ENCODE results near the gene DUSP12. TPM values are rescaled to one million over a fixed set of nuclear protein-coding genes. Genes with fewer than 3 reads are reported as not detected.
"Not testable (repeated sequence)": the region's sequence is repeated elsewhere in the genome, so short reads cannot be mapped to it uniquely, and the experiment has no call there.

Gene DUSP12
- total RNA-seq, 2 donors from 2014 or later, result 33.0 to 41.1 TPM

DNA sequence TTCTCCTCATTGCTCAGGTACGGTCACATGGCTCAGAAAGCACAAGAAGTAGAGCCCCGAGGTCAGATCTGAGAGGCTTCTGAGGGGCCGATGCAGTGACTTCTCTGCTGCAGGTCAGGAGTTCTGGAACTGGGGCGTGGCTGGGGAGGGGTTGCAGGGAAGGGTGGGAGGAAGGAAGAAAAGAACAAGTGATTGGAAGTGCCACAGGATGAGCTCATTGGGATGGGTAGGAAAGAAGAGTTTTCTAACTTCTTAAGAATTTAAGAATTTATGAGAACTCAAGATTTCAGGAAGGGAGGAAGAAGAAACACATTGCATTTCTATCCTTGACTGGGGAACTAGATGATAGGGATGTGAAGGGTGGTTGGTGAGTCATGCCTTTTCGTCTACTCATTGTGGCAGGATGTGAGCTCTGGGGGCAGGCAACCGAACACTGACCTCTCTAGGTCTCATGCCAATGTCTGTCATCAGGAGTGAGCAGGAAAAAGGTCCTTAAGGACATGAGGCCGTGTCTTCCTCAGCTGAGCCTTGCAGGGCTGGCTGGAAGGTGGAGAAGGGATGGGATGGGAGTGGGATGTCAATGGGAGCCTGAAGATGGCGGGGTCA is 27.7 kb upstream of the DUSP12 start:
- Mint-ChIP-seq H3K27me3 (ENCODE audit: low read depth) (peaks cover 58% of the 10 kb centered on the region), H3K4me3 (no peak overlapping the region), H3K27ac (no peak overlapping the region), H3K4me1 (ENCODE audit: low read depth) (peaks cover 42% of the 10 kb centered on the region), H3K9me3 (no peaks in the 10 kb centered on the region), H3K36me3 (ENCODE audit: insufficient read depth in 2 of 2) (peaks cover 0 to 2% of the 10 kb centered on the region in 2 donors)
- DNase-seq, result peak in 1 of 2 donors; percentile 22
- peak in 1 of 2 donors; percentile 26 for ATAC-seq (replicated peaks in 1 of 2)

DNA sequence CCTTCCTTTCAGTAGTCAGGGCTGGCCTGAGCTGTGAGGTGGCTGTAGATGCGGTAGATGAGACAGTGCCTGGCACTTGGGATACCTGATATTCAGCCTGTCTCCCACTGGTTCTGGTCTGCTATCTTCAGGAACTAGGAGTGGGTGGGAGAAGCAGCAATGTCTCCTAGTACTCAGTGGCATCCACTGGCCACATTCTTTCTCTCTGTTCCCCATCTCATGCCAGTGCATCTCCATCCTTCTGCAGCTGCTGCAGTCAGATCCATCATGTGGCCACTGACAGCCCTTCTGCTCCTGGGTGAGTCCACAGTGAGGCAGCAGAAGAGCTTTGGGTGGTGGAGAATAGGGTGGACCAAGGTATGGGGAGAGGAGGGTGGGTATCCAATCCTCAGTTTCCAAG is 27.2 kb upstream of the DUSP12 start:
- Mint-ChIP-seq H3K4me3 (no peak overlapping the region), H3K9me3 (no peaks in the 10 kb centered on the region), H3K4me1 (ENCODE audit: low read depth) (peaks cover 43% of the 10 kb centered on the region), H3K27me3 (ENCODE audit: low read depth) (peaks cover 52% of the 10 kb centered on the region), H3K36me3 (ENCODE audit: insufficient read depth in 2 of 2) (peaks cover 0 to 2% of the 10 kb centered on the region in 2 donors), H3K27ac (no peak overlapping the region)
- no peak for ATAC-seq (replicated peaks in 1 of 2)
- DNase-seq, result no peak

DNA sequence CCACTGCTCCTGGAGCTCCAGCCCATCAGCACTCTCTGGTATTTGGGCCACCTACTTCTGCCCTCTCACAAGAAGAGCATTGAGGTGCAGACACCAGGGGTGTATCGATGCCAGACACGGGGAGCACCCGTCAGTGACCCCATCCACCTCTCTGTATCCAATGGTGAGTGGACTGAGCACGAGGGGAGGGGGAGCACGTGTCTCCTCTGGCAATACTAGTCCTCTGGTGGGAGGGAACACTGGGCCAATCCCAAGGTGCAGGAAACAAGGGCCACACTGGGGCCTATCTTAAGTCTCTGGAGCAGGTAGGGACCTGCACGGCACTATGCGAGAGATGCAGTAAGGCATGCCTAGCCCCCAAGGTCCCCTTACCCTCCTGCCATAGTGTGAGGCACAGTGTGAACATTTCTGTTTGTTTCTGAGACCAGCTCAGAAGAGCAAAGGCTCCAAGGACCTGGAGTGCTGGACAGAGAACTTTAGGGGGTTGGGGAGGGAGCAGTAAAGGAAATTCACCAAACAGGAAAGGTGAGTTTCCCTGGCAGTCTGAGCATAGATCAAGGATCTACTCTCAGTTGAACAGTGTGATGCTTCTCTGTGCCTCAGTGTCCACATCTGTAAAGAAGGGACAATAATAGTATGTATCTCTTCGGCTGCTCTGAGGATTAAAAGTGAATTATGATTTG is 26.0 kb upstream of the DUSP12 start:
- Mint-ChIP-seq H3K27ac (no peak overlapping the region), H3K9me3 (no peaks in the 10 kb centered on the region), H3K4me1 (ENCODE audit: low read depth) (peaks cover 53% of the 10 kb centered on the region), H3K4me3 (no peak overlapping the region), H3K27me3 (ENCODE audit: low read depth) (peaks cover 53% of the 10 kb centered on the region), H3K36me3 (ENCODE audit: insufficient read depth in 2 of 2) (peaks cover 2% of the 10 kb centered on the region in 2 donors)
- DNase-seq, result no peak
- ATAC-seq (replicated peaks in 1 of 2), result no peak

DNA sequence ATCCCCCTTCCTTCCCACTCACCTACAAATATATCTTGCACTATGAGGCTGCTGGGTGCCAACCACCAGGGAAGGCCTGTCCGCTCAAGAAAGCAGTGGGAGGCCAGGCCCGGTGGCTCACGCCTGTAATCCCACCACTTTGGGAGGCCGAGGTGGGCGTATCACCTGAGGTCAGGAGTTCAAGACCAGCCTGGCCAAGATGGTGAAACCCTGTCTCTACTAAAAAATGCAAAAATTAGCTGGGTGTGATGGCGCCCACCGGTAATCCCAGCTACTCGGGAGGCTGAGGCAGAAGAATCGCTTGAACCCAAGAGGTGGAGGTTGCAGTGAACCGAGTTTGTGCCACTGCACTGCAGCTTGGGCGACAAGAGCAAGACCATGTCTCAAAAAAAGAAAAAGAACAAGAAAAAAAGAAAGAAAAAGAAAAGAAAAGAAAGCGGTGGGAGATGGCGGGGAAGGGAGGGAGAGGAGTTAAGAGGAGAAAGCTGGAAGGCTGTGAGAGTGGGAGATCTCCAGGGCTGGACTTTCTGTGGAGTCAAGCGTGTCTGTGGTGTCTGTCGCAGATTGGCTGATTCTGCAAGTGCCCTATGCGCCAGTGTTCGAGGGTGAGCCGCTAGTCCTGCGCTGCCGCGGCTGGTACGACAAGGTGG is 24.2 kb upstream of the DUSP12 start:
- not testable (repeated sequence) for H3K27ac Mint-ChIP-seq

DNA sequence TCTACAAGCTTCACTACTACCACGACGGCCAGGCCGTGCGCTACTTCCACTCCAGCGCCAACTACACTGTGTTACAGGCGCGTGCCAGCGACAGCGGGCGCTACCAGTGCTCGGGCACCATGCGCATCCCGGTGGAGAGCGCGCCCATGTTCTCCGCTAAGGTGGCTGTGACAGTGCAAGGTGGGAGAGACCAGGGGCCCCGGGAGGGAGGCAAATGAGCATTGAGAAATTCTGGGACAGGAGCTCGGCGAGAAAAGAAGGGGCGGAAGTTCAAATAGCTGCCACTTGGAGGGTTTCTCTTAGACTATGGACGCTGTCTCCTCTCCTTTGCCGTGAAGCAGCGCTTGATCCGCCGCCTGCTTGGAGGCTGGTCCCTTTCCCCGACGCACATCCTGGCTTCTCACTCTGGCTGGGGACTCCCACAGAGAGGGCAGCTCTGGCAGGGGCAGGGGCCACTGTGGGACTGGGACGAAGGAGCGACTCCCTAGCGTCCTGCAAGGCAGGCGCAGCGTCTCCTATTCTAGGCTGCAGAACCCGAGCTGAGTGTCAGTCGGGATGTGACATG is 23.6 kb upstream of the DUSP12 start:
- Mint-ChIP-seq H3K4me1 (ENCODE audit: low read depth) (peaks cover 66% of the 10 kb centered on the region), H3K4me3 (peak overlapping the region; percentile 93 to 98), H3K27me3 (ENCODE audit: low read depth) (peaks cover 50% of the 10 kb centered on the region), H3K36me3 (ENCODE audit: insufficient read depth in 2 of 2) (peaks cover 2% of the 10 kb centered on the region in 2 donors), H3K9me3 (no peaks in the 10 kb centered on the region), H3K27ac (no peak overlapping the region)
- DNase-seq (peak; percentile 32 to 35), ATAC-seq (replicated peaks in 1 of 2) (peak; percentile 26 to 31)

More for the DNA sequence above, 24.2 kb upstream of the DUSP12 start:
- DNase-seq; H3K9me3 Mint-ChIP-seq; ATAC-seq (replicated peaks in 1 of 2); H3K36me3 Mint-ChIP-seq (ENCODE audit: insufficient read depth in 2 of 2): not testable (repeated sequence)
- peaks cover 48% of the 10 kb centered on the region for H3K27me3 Mint-ChIP-seq (ENCODE audit: low read depth)
- peaks cover 60% of the 10 kb centered on the region for H3K4me1 Mint-ChIP-seq (ENCODE audit: low read depth)
- peak overlapping the region; percentile 93 to 98 for H3K4me3 Mint-ChIP-seq

DNA sequence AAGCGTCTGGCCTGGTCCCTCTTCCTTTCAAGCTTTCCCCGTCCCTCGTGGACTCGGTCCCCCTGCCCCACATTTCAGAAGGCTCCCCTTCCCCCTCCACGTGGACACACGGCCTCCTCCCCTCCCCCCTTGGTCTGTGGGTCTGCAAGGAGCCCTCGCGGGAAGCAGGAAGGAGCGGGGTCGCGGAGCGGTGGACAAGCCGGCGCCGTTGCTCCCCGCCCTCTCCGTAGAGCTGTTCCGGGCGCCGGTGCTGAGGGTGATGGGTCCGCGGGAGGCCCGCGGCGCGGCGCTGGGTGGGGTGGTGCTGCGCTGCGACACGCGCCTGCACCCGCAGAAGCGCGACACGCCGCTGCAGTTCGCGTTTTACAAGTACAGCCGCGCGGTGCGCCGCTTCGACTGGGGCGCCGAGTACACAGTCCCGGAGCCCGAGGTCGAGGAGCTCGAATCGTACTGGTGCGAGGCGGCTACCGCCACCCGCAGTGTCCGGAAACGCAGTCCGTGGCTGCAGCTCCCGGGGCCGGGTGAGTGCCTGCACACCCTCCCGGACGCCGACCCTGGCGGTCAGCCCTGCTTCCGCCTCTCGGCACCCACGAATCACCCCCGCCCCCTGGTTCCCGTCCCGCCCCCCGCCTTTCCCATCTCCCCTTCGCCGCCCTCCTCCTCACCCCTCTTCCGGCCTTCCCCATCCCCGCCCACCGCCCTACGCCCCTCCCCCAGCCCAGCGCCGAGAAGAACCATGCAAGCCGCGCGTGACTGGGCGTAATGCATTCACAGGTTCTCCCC is 22.9 kb upstream of the DUSP12 start:
- peak overlapping the region; percentile 93 to 98 for H3K4me3 Mint-ChIP-seq
- peaks cover 68% of the 10 kb centered on the region for H3K4me1 Mint-ChIP-seq (ENCODE audit: low read depth)
- H3K36me3 Mint-ChIP-seq (ENCODE audit: insufficient read depth in 2 of 2), result peaks cover 2% of the 10 kb centered on the region in 2 donors
- no peak overlapping the region for H3K27ac Mint-ChIP-seq
- no peaks in the 10 kb centered on the region for H3K9me3 Mint-ChIP-seq
- DNase-seq (peak; percentile 59 to 67), ATAC-seq (replicated peaks in 1 of 2) (peak; percentile 50 to 62)
- peaks cover 57% of the 10 kb centered on the region for H3K27me3 Mint-ChIP-seq (ENCODE audit: low read depth)

DNA sequence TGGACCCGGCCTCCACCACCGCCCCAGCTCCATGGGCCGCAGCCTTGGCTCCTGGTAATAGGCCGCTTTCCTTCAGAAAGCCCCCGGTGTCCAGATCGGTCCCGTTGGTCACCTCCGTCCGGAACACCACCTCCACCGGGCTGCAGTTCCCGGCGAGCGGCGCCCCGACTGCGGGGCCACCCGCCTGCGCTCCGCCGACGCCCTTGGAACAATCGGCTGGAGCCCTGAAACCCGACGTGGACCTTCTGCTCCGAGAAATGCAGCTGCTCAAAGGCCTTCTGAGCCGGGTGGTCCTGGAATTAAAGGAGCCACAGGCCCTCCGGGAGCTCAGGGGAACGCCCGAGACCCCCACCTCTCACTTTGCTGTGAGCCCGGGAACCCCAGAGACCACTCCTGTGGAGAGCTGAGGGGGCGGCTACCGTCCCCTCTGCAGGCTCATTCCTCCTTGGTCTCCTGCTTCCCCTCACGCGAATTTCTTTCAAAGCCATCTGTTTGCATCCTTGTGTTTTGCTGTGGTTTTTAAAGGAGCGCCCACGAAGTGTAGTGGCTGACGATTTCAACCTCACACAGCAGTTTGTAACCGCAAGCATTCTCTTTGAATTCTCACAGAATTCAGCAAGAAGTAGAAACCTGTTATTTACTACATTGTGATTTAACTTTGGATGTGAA is 22.2 kb upstream of the DUSP12 start:
- peak overlapping the region; percentile 93 to 98 for H3K4me3 Mint-ChIP-seq
- H3K9me3 Mint-ChIP-seq, result no peaks in the 10 kb centered on the region
- peaks cover 56% of the 10 kb centered on the region for H3K27me3 Mint-ChIP-seq (ENCODE audit: low read depth)
- peaks cover 2% of the 10 kb centered on the region in 2 donors for H3K36me3 Mint-ChIP-seq (ENCODE audit: insufficient read depth in 2 of 2)
- DNase-seq, result peak; percentile 31 to 48
- ATAC-seq (replicated peaks in 1 of 2), result peak; percentile 31 to 38
- peak overlapping the region; percentile 88 for H3K27ac Mint-ChIP-seq
- peaks cover 63% of the 10 kb centered on the region for H3K4me1 Mint-ChIP-seq (ENCODE audit: low read depth)

DNA sequence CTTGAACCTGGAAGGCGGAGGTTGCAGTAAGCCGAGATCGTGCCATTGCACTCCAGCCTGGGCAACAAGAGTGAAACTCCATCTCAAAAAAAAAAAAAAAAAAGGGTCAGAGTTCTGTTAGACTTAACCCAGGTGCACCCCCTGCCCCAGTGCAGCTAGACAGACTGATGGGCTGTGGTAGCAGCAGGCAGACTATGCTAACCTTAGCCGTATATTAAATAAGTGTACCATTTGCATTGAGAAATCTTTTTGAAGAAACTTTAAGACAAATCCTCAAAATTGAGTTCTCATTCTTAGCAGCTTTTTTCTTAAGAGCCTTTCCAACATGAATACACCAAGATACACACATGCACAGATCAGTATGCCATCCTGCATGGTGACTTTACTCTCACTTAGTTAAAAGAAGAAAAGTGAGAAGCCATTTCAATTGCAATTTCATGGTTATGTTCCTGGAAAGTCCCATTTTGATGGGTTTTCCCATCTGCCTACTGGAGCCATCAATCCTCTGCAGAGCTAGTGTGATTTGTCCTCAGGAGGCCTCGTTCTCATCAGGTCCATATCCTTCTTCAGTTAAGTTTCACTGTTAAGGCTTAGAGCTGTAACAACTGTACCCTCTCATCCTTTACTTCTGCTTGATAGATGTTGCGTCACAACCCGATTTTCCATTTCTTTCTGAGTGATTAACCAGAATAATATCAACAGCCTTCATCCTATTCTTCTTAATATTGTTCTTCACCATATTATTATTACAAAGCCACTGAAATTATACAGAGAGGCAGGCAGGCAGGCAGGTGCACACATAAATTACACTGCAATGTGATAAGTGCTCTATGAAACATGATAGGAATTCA is 21.0 kb upstream of the DUSP12 start:
- Mint-ChIP-seq H3K27ac (no peak overlapping the region), H3K36me3 (ENCODE audit: insufficient read depth in 2 of 2) (peaks cover 2% of the 10 kb centered on the region in 2 donors), H3K27me3 (ENCODE audit: low read depth) (peaks cover 53% of the 10 kb centered on the region), H3K9me3 (no peaks in the 10 kb centered on the region), H3K4me3 (peak overlapping the region; percentile 17 to 93), H3K4me1 (ENCODE audit: low read depth) (peaks cover 61% of the 10 kb centered on the region)
- DNase-seq, result no peak
- no peak for ATAC-seq (replicated peaks in 1 of 2)

DNA sequence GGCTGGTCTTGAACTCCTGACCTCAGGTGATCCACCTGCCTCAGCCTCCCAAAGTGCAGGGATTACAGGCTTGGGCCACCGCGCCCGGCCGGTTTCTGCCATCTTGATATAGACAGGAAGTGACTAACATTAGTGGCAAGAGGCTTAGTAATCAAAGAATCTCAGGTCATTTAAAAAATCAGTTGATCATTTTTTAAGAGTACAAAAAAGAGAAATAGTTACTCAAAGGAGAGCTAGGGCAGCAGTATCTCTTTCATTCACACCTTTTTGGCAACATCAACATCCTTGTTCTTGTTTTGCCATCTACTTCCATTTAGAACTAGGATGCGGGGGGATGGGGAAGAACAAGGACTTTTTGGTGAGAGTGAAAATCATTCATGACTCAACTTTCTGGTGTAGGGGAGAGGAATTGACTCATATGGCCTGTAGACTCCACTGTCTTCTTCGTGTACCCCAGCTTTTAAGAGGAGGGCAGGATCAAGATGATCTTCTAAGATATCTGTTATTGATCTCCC is 19.5 kb upstream of the DUSP12 start:
- Mint-ChIP-seq H3K27me3 (ENCODE audit: low read depth) (peaks cover 38% of the 10 kb centered on the region), H3K4me1 (ENCODE audit: low read depth) (peaks cover 56% of the 10 kb centered on the region), H3K36me3 (ENCODE audit: insufficient read depth in 2 of 2) (peaks cover 2% of the 10 kb centered on the region in 2 donors), H3K4me3 (peak overlapping the region; percentile 57 to 65), H3K9me3 (no peaks in the 10 kb centered on the region), H3K27ac (peak overlapping the region; percentile 53)
- peak; percentile 51 to 67 for ATAC-seq (replicated peaks in 1 of 2)
- DNase-seq, result peak in 1 of 2 donors; percentile 57

DNA sequence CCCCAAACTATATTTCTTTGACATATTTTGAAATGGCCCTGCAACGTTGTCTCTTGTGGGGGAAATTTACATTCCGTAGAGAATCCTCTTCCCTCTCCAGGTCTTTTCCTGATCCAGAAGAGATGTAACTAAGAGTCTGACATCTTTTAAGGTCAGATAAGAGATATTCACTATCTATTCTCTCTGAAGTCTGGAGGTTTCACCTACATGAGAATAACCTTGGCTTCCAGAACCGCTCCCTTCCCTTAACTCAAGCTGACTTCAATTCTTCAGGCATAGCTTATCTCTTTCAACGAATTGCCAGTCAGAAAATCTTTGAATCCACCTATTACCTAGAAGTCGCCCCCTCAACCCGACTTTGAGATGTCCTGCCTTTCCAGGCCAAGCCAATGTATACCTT is 18.3 kb upstream of the DUSP12 start:
- H3K4me3 Mint-ChIP-seq, result no peak overlapping the region
- no peak for ATAC-seq (replicated peaks in 1 of 2)
- H3K36me3 Mint-ChIP-seq (ENCODE audit: insufficient read depth in 2 of 2), result peaks cover 0 to 2% of the 10 kb centered on the region in 2 donors
- no peaks in the 10 kb centered on the region for H3K9me3 Mint-ChIP-seq
- no peak overlapping the region for H3K27ac Mint-ChIP-seq
- H3K4me1 Mint-ChIP-seq (ENCODE audit: low read depth), result peaks cover 55% of the 10 kb centered on the region
- DNase-seq, result no peak
- peaks cover 28% of the 10 kb centered on the region for H3K27me3 Mint-ChIP-seq (ENCODE audit: low read depth)

DNA sequence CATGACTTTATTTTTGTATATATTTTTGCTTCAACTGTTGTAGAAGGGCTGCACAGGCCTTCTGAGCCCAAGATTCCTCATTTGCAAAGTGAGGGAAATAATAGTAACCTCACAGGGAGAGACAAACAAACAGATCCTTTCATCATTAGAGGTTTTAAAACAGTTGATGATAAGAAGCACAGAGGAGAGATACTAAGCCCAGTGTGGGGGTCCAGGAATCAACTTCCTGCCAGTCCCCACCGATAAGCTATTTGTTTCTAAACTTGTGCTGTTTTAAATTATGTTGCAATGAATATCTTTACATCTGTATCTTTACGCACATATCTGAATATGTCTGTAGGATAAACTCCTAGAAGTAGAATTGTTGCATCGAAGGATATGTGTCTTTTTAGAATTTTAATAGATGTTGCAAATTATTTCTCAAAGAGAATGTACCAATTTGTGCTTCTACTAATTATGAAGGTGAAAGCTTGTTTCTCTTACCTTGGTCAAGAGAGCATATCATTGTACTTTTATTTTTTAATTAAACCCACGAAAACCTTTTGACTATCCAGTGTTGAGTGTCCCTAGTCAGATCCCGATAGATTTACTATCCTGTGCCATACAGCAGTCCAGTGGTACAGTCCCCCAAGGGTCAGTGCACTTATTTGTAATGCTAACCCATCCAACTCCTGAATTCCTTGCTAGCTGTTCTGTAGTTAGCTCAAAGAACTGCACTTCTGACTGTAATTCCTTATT is 17.4 kb upstream of the DUSP12 start:
- Mint-ChIP-seq H3K36me3 (ENCODE audit: insufficient read depth in 2 of 2) (peaks cover 0 to 2% of the 10 kb centered on the region in 2 donors), H3K4me3 (no peak overlapping the region), H3K27me3 (ENCODE audit: low read depth) (peaks cover 28% of the 10 kb centered on the region), H3K9me3 (no peaks in the 10 kb centered on the region), H3K4me1 (ENCODE audit: low read depth) (peaks cover 64% of the 10 kb centered on the region), H3K27ac (no peak overlapping the region)
- DNase-seq (no peak), ATAC-seq (replicated peaks in 1 of 2) (no peak)

Measured in activated T-cell treated with anti-CD3 and anti-CD28 coated beads, Interleukin-2, amount 50 U/mL, for 72 hours (primary cell).